WTC11 (cell line): ENCODE measurements around the gene MEN1. TPM values are rescaled to one million over a fixed set of nuclear protein-coding genes. Genes with fewer than 3 reads are reported as not detected.

Experiments
- ATAC-seq: fragments of 200-7000 bp; cut with Tn5 transposase; 2 replicates; pipeline ENCODE4 v1.10.0; 2021; ENCODE audit warnings: mild to moderate bottlenecking, moderate library complexity
- CTCF ChIA-PET: fragments of 300-600 bp; sonication (Branson Sonifier 250); formaldehyde crosslinking; loops from one replicate; lab custom pipeline; 2021; ENCODE audit warnings: antibody characterized with exemption; lab: Charles Lee
- POLR2A ChIA-PET: fragments of 350-600 bp; sonication (Branson Sonifier 250); formaldehyde crosslinking; loops from one replicate; lab custom pipeline; 2021; ENCODE audit warnings: antibody characterized with exemption; lab: Charles Lee
- DNase-seq: peaks from one replicate; pipeline ENCODE4 v3.0.0; 2021; ENCODE audit warnings: low spot score
- H3K27ac Mint-ChIP-seq: 2 replicates; pipeline ENCODE4 v1.8.0; 2021; ENCODE audit warnings: mixed read lengths
- H3K27me3 Mint-ChIP-seq: 2 replicates; pipeline ENCODE4 v1.8.0; 2021; ENCODE audit warnings: low read depth, mild to moderate bottlenecking, moderate library complexity, mixed read lengths
- H3K36me3 Mint-ChIP-seq: 2 replicates; pipeline ENCODE4 v1.8.0; 2021; ENCODE audit warnings: mixed read lengths
- H3K4me1 Mint-ChIP-seq: 2 replicates; pipeline ENCODE4 v1.8.0; 2022; ENCODE audit warnings: mixed read lengths
- H3K4me3 Mint-ChIP-seq: 2 replicates; pipeline ENCODE4 v1.8.0; 2021; ENCODE audit warnings: mild to moderate bottlenecking, moderate library complexity, mixed read lengths
- H3K9me3 Mint-ChIP-seq: 2 replicates; pipeline ENCODE4 v1.8.0; 2021; ENCODE audit warnings: mixed read lengths
- CREB1 ChIP-seq: sonication (generic); formaldehyde crosslinking; IDR thresholded peaks from 2 replicates; pipeline ENCODE4 v1.8.0; 2023; ENCODE audit warnings: mild to moderate bottlenecking, missing genetic modification reagents
- E2F4 ChIP-seq: sonication (generic); formaldehyde crosslinking; IDR thresholded peaks from 2 replicates; pipeline ENCODE4 v1.8.1; 2022; ENCODE audit warnings: low read depth, mild to moderate bottlenecking, moderate library complexity, missing genetic modification reagents, borderline replicate concordance
- FOXK1 ChIP-seq: sonication (generic); formaldehyde crosslinking; IDR thresholded peaks from 2 replicates; pipeline ENCODE4 v1.8.0; 2022; ENCODE audit warnings: mild to moderate bottlenecking, moderate library complexity, missing genetic modification reagents
- FOXP1 ChIP-seq: sonication (generic); formaldehyde crosslinking; IDR thresholded peaks from 2 replicates; pipeline ENCODE4 v1.8.0; 2022; ENCODE audit warnings: missing genetic modification reagents, mild to moderate bottlenecking, moderate library complexity, borderline replicate concordance
- FOXP4 ChIP-seq: sonication (generic); formaldehyde crosslinking; IDR thresholded peaks from 2 replicates; pipeline ENCODE4 v1.8.0; 2022; ENCODE audit warnings: mild to moderate bottlenecking, missing genetic modification reagents
- GABPB1 ChIP-seq: sonication (generic); formaldehyde crosslinking; IDR thresholded peaks from 2 replicates; pipeline ENCODE4 v1.8.1; 2023; ENCODE audit warnings: mild to moderate bottlenecking, missing genetic modification reagents
- NFE2L1 ChIP-seq: sonication (generic); formaldehyde crosslinking; IDR thresholded peaks from 2 replicates; pipeline ENCODE4 v1.8.1; 2023; ENCODE audit warnings: missing genetic modification reagents
- TCF7 ChIP-seq: sonication (generic); formaldehyde crosslinking; IDR thresholded peaks from 2 replicates; pipeline ENCODE4 v1.8.0; 2022; ENCODE audit warnings: mild to moderate bottlenecking, low read depth, missing genetic modification reagents, moderate library complexity
- ZNF219 ChIP-seq: sonication (generic); formaldehyde crosslinking; IDR thresholded peaks from 2 replicates; pipeline ENCODE4 v1.8.0; 2023; ENCODE audit warnings: missing genetic modification reagents, mild to moderate bottlenecking, borderline replicate concordance
- total RNA-seq: library from RNA; stranded (reverse); gene quantifications from 3 replicates; pipeline ENCODE4 v1.2.3, GENCODE V29; 2021
- TF ChIP-seq, protein P1 (sequence below): sonication (generic); formaldehyde crosslinking; IDR thresholded peaks from 2 replicates; pipeline ENCODE4 v1.8.1; 2023; ENCODE audit warnings: mild to moderate bottlenecking, missing genetic modification reagents, borderline replicate concordance
- TF ChIP-seq, protein P2 (sequence below): fragments of 250-450 bp; sonication (Bioruptor Pico); IDR thresholded peaks from 2 replicates; pipeline ENCODE4 v1.8.0; 2021; ENCODE audit warnings: mild to moderate bottlenecking
- TF ChIP-seq, protein P3 (sequence below): fragments of 250-450 bp; sonication (Bioruptor Pico); IDR thresholded peaks from 2 replicates; pipeline ENCODE4 v1.9.0; 2021; ENCODE audit warnings: mild to moderate bottlenecking, borderline replicate concordance

The MEN1 gene
- total RNA-seq, 1 experiment from 2014 or later = 47.1 TPM

DNA sequence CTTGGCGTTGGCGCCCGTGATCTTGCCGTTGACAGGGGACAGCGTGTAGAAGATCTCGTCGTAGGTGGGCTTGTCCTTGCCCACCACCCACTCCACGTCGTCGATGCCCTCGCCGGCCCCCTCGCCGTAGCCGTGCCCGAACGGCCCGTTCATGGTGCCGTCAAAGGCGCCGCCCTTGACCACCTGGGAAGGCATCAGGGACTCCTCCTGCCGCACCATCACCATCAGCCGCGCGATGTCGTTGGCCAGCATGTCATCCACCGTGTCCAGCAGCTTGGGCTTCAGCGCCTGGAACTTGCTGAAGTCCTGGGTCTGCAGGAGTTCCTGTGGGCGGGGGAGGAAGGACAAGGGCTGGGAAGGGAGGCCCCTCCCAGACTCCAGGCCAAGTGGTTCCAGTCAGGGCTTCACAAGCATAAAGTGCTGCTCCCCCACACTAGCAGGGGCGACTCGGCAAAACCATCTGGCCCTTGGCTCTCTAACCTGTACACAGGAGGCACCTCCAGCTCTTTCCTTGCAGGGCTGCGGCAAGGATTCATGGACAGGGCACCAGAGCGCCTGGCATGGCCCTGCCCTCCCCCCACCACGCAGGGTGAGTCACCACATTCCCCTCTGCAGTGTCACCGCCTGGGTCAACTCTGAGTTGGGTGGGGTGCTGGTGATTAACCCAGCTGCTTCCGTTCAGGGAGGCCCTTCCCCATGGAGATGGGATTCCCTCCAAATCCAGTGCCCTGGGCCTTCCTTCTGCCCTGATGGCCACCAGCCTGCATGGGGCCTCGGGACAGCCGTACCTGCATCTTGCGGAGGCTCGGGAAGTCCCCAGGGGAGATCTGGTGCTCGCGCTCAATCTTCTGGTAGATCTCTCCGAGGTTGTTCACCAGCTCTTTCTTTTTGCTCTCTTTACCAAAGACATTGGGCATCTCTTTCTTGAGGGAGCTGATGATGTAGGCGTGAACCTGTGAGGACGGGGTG, 44.5 kb upstream of the MEN1 start:
- Mint-ChIP-seq H3K36me3 (no peaks in the 10 kb centered on the region), H3K4me1 (peaks cover 10% of the 10 kb centered on the region), H3K27me3 (no peaks in the 10 kb centered on the region), H3K27ac (peak overlapping the region; percentile 89), H3K9me3 (no peaks in the 10 kb centered on the region), H3K4me3 (no peak overlapping the region)
- ATAC-seq (no peak), DNase-seq (no peak)
- CTCF ChIA-PET = interaction anchor here (1.0 kb wide), 1 partner anchor 33 kb away, joined by 4 read pairs; no protein-coding TSS in a partner anchor
- POLR2A ChIA-PET = no interaction called here
- TF ChIP-seq CREB1 (CRISPR knock-in tag) = no peak
- peak; percentile 57 for TF ChIP-seq GABPB1 (CRISPR knock-in tag)
- TF ChIP-seq, all 79 proteins: peak for 1

DNA sequence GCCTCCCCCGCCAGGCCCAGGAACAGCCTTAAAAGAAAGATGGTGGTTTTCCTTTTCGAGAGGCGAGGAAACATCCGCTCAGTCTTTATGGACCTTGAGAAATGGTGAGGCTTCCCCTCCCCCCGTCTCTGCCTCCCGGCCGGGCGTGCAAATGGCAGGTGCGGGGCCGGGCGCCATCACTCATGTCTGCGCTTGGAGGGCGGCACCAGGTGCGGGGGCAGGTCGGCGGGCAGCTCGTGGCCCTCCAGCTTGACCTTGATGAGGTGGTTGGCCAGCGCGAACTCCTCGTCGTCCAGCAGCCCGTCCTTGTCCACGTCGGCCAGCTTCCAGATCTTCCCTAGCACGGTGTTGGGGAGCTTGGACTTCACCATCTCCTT, 43.8 kb upstream of the MEN1 start:
- ChIA-PET CTCF (no interaction called here), POLR2A (no interaction called here)
- H3K9me3 Mint-ChIP-seq = no peaks in the 10 kb centered on the region
- peaks cover 12% of the 10 kb centered on the region for H3K4me1 Mint-ChIP-seq
- no peaks in the 10 kb centered on the region for H3K27me3 Mint-ChIP-seq
- TF ChIP-seq, protein P1, sequence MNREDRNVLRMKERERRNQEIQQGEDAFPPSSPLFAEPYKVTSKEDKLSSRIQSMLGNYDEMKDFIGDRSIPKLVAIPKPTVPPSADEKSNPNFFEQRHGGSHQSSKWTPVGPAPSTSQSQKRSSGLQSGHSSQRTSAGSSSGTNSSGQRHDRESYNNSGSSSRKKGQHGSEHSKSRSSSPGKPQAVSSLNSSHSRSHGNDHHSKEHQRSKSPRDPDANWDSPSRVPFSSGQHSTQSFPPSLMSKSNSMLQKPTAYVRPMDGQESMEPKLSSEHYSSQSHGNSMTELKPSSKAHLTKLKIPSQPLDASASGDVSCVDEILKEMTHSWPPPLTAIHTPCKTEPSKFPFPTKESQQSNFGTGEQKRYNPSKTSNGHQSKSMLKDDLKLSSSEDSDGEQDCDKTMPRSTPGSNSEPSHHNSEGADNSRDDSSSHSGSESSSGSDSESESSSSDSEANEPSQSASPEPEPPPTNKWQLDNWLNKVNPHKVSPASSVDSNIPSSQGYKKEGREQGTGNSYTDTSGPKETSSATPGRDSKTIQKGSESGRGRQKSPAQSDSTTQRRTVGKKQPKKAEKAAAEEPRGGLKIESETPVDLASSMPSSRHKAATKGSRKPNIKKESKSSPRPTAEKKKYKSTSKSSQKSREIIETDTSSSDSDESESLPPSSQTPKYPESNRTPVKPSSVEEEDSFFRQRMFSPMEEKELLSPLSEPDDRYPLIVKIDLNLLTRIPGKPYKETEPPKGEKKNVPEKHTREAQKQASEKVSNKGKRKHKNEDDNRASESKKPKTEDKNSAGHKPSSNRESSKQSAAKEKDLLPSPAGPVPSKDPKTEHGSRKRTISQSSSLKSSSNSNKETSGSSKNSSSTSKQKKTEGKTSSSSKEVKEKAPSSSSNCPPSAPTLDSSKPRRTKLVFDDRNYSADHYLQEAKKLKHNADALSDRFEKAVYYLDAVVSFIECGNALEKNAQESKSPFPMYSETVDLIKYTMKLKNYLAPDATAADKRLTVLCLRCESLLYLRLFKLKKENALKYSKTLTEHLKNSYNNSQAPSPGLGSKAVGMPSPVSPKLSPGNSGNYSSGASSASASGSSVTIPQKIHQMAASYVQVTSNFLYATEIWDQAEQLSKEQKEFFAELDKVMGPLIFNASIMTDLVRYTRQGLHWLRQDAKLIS (CRISPR knock-in tag) = no peak
- TF ChIP-seq TCF7 (CRISPR knock-in tag) (no peak), FOXP1 (CRISPR knock-in tag) (no peak), FOXP4 (CRISPR knock-in tag) (no peak), NFE2L1 (CRISPR knock-in tag) (no peak), E2F4 (CRISPR knock-in tag) (no peak), ZNF219 (no peak), FOXK1 (CRISPR knock-in tag) (no peak)
- TF ChIP-seq, protein P2, sequence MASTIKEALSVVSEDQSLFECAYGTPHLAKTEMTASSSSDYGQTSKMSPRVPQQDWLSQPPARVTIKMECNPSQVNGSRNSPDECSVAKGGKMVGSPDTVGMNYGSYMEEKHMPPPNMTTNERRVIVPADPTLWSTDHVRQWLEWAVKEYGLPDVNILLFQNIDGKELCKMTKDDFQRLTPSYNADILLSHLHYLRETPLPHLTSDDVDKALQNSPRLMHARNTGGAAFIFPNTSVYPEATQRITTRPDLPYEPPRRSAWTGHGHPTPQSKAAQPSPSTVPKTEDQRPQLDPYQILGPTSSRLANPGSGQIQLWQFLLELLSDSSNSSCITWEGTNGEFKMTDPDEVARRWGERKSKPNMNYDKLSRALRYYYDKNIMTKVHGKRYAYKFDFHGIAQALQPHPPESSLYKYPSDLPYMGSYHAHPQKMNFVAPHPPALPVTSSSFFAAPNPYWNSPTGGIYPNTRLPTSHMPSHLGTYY (CRISPR knock-in tag) = no peak
- TF ChIP-seq, protein P3, sequence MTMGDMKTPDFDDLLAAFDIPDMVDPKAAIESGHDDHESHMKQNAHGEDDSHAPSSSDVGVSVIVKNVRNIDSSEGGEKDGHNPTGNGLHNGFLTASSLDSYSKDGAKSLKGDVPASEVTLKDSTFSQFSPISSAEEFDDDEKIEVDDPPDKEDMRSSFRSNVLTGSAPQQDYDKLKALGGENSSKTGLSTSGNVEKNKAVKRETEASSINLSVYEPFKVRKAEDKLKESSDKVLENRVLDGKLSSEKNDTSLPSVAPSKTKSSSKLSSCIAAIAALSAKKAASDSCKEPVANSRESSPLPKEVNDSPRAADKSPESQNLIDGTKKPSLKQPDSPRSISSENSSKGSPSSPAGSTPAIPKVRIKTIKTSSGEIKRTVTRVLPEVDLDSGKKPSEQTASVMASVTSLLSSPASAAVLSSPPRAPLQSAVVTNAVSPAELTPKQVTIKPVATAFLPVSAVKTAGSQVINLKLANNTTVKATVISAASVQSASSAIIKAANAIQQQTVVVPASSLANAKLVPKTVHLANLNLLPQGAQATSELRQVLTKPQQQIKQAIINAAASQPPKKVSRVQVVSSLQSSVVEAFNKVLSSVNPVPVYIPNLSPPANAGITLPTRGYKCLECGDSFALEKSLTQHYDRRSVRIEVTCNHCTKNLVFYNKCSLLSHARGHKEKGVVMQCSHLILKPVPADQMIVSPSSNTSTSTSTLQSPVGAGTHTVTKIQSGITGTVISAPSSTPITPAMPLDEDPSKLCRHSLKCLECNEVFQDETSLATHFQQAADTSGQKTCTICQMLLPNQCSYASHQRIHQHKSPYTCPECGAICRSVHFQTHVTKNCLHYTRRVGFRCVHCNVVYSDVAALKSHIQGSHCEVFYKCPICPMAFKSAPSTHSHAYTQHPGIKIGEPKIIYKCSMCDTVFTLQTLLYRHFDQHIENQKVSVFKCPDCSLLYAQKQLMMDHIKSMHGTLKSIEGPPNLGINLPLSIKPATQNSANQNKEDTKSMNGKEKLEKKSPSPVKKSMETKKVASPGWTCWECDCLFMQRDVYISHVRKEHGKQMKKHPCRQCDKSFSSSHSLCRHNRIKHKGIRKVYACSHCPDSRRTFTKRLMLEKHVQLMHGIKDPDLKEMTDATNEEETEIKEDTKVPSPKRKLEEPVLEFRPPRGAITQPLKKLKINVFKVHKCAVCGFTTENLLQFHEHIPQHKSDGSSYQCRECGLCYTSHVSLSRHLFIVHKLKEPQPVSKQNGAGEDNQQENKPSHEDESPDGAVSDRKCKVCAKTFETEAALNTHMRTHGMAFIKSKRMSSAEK (CRISPR knock-in tag) = no peak
- no peaks in the 10 kb centered on the region for H3K36me3 Mint-ChIP-seq
- H3K27ac Mint-ChIP-seq = no peak overlapping the region
- no peak overlapping the region for H3K4me3 Mint-ChIP-seq
- no peak for ATAC-seq
- no peak for DNase-seq
